ENCODE data around the gene MUSK.
"Not testable (repeated sequence)": the region's sequence is repeated elsewhere in the genome, so short reads cannot be mapped to it uniquely, and the experiment has no call there.

The MUSK gene

DNA sequence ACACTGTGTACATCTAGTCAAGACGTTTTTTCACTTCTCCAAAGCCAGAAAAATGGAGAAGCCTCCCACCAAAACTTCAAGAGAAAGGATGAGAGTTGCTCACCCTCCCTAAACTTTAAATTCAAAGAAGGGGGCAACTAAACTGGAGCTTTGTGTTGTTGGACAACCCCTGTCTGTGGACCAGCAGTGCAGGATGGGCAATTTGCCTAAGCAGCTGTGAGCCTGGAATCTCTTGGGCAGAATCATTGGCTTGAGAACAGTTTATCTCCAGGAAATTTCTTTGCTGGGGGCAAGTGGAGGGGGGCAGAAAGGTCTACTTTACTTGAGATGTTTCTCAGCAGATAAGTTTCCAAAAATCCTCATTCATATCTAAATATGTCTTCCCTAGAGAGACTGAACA, 151.8 kb downstream of the MUSK start:
- no peak for DNase-seq

DNA sequence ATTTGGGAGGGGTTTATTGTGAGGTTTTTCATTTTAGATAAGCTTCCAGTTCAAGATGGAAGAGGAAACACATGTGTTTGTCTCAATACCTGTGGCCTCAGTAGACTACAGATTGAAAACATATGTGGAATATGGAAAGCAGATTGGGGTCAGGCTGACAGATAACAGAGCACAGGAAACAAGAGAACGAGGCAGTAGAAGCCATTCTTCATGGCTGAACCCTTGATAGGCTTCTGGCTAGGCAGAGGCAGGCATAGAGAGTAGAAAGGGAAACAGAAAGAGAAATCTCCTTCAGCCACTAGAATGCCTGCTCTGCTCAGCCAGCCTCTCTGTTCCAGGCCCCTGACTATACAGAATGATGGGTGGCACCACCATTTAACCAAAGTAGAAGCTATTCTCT, 152.5 kb downstream of the MUSK start:
- DNase-seq, result no peak

- not testable (repeated sequence) for DNase-seq
Observed at GRCh38 chr9:110825129-110825528, 156.5 kb downstream of the MUSK start.

DNA sequence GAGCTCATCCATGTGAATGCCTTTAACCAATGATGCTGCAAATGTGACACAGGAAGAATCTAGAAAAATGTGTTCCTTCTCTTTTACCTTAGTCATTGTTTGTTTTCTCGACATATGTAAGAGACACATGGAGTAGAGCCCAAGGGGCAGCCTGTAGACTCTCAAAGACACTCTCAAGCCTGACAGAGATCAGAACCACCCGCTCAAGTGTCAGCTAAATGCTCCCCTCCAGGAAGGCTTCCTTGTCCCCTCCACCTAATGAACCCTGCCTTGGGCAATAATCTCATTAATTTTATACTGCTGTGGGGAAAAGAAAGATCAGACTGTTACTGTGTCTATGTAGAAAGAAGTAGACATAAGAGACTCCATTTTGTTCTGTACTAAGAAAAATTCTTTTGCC, 157.4 kb downstream of the MUSK start:
- no peak for DNase-seq

GRCh38 chr9:110826400-110826799, 157.8 kb downstream of the MUSK start:
- DNase-seq, result not testable (repeated sequence)

DNA sequence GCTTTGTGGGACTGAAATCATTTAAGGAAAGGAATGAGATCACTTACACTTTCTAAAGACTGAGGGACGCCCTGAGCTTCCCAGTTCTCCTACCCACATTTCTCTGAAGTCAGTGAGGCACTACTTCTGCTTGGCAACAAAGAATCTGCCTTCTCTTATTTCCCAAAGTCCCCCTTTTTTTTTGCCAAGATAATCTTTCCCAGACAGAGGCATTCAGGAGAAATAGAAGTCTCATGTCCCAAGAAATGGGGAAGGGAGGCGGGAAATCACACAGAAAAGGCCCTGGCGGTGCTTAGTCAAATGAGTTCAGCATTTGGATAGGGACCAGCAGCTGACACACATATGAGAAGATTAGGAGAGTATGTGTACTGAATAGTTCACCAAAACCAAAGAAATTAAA, 159.7 kb downstream of the MUSK start:
- DNase-seq, result no peak

GRCh38 chr9:110830495-110830894, 161.9 kb downstream of the MUSK start:
- DNase-seq, result no peak

- DNase-seq, result no peak
Observed at GRCh38 chr9:110832926-110833325, 164.3 kb downstream of the MUSK start.

DNA sequence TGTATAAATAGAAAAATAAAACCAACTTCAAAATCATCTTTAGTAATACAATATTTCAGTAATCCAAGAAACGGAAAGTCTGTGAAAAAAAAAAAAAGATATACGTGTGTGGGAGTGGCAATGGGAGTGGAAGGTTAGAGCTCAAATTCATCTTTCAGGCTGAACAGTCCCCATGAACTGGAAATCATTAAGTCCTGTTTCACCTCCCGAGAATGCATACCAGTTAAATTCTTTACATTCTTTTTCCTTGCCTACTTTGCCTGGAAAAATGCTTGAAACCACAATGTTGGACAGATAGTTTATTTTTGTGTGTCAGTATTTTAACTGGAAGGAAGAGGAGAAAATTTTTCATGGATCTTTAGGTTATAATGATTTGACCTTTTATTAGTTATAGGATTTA, 166.8 kb downstream of the MUSK start:
- no peak for DNase-seq

- no peak for DNase-seq
Observed at GRCh38 chr9:110835859-110836271, 167.3 kb downstream of the MUSK start.

GRCh38 chr9:110837401-110838005, 168.9 kb downstream of the MUSK start:
- DNase-seq, result no peak

DNA sequence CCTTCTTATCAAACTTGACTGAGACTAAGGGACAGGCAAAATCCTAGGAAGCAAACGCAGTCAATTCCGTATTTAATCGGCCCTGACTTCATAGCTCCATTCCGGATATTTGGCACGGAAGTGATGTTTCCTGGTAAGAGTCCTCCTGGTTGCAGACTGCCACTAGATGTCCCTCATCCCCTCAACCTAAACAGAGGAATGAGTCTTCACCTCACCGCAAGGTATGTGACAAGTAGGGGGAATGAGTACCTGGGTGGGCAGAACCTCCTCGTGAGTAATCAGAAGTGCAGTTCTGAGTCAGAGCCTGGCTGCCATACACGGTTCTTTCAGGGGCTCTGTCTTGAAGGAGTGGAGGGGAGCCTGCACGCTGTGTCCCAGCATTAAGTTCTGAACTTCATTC, 173.6 kb downstream of the MUSK start:
- no peak for DNase-seq

DNA sequence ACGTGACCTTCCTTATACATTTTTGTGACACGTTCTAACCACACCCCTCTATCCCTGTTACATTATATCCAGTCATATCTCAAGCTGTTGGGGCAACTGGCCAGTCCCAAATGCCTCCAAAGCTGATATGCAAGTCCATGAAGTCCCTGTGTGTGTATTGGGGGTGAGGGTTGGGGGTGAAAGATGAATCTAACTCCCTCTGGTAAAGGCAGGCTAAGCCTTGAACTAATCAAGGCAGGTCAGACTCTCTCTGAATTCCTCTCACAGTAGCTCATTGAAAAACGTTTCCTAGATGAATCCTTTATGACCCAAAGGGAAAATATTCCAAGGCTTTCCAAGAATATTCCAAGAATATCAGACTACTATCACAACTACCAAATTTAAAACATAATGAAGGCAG, 174.4 kb downstream of the MUSK start:
- no peak for DNase-seq

- DNase-seq, result no peak
Observed at GRCh38 chr9:110844121-110844520, 175.5 kb downstream of the MUSK start.

GRCh38 chr9:110846215-110846614, 177.6 kb downstream of the MUSK start:
- DNase-seq, result no peak

DNA sequence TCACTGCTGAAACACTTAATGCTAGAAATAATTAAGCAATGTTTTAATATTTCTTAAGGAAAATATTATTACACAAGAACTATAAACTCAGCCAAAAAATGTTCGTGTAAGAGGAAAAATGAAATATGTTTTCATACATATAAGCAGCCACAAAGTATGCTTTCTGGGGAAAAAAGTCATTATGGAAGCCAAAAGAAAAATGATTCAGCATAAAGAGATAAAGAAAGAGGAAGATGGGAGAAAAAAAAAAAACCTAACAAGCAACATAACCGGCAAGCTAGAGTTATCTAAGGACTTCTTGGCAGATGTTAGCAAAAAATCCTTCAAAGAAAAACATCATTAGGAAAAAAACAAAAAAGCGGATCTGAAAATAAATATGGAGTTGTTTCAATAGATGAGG, 179.1 kb downstream of the MUSK start:
- DNase-seq, result no peak

GRCh38 chr9:110850401-110851135, 182.0 kb downstream of the MUSK start:
- DNase-seq, result no peak

Data from activated T-cell treated with anti-CD3 and anti-CD28 coated beads, Interleukin-2, amount 50 U/mL, for 48 hours (primary cell).